K562 (cell line): ENCODE data around the gene PLTP. TPM values are rescaled to one million over a fixed set of nuclear protein-coding genes. Genes with fewer than 3 reads are reported as not detected.

Experiments
- ADNP ChIP-seq: fragments of 200-800 bp; sonication (Bioruptor generic); IDR thresholded peaks from 2 replicates; pipeline ENCODE4 v1.6.1; 2016; ENCODE audit warnings: missing genetic modification characterization, missing compliant biosample characterization
- BACH1 ChIP-seq: fragments of 200-800 bp; sonication (Bioruptor generic); IDR thresholded peaks from 2 replicates; pipeline ENCODE4 v1.6.1; 2016; ENCODE audit warnings: missing genetic modification characterization, missing compliant biosample characterization
- DNMT1 ChIP-seq: fragments of 450-650 bp; IDR thresholded peaks from 2 replicates; pipeline ENCODE4 v1.6.1; 2016; ENCODE audit warnings: antibody characterized with exemption, mild to moderate bottlenecking
- ELF1 ChIP-seq: fragments of 200-800 bp; sonication (Bioruptor generic); IDR thresholded peaks from 2 replicates; pipeline ENCODE4 v1.6.1; 2016; ENCODE audit warnings: missing genetic modification characterization, missing compliant biosample characterization
- HDAC1 ChIP-seq, 2 experiments: fragments of 450-650 bp; IDR thresholded peaks; 2 replicates each; pipeline ENCODE4 v1.6.1; 2016 to 2017; ENCODE audit warnings: inconsistent platforms in 1 of 2, mild to moderate bottlenecking in 1 of 2, moderate library complexity in 1 of 2
- MYBL2 ChIP-seq, 2 experiments: fragments of 450-650 bp in 1 of 2; sonication (generic) in 1 of 2; formaldehyde crosslinking in 1 of 2; IDR thresholded peaks; 2 replicates each; pipeline versions ENCODE4 v1.6.1 to v1.8.1; 2017 to 2022; ENCODE audit warnings: borderline replicate concordance in 1 of 2, inconsistent platforms in 1 of 2, low read depth in 1 of 2, mild to moderate bottlenecking in 1 of 2, missing genetic modification reagents in 1 of 2, moderate library complexity in 1 of 2
- NRF1 ChIP-seq, 2 experiments: fragments of 450-650 bp; IDR thresholded peaks in 1 of 2; conservative IDR thresholded peaks in 1 of 2; 2 replicates each; pipeline ENCODE4 v1.6.1; 2014; ENCODE audit warnings: mild to moderate bottlenecking in 2 of 2
- OTX1 ChIP-seq: fragments of 450-650 bp; formaldehyde crosslinking; IDR thresholded peaks from 2 replicates; pipeline ENCODE4 v1.4.0; 2022; ENCODE audit warnings: mild to moderate bottlenecking
- POU5F1 ChIP-seq: fragments of 150-350 bp; IDR thresholded peaks from 2 replicates; pipeline ENCODE4 v1.6.1; 2014; ENCODE audit warnings: borderline replicate concordance, low read length, low read depth, mild to moderate bottlenecking; ENCODE audit not compliant: partially characterized antibody
- PTTG1 ChIP-seq: fragments of 450-650 bp; IDR thresholded peaks from 2 replicates; pipeline ENCODE4 v1.6.1; 2016; ENCODE audit warnings: low read depth, mild to moderate bottlenecking, missing genetic modification characterization, missing compliant biosample characterization
- SLC30A9 ChIP-seq: fragments of 250-450 bp; sonication (Bioruptor Pico); IDR thresholded peaks from 2 replicates; pipeline ENCODE4 v1.8.0; 2022; ENCODE audit warnings: mild to moderate bottlenecking, moderate library complexity
- SMAD1 ChIP-seq: fragments of 150-350 bp; IDR thresholded peaks from 2 replicates; pipeline ENCODE4 v1.6.1; 2014; ENCODE audit warnings: low read length, low read depth; ENCODE audit not compliant: partially characterized antibody
- TCF7L2 ChIP-seq: fragments of 150-350 bp; IDR thresholded peaks from 2 replicates; pipeline ENCODE4 v1.6.1; 2016; ENCODE audit warnings: low read depth, mild to moderate bottlenecking, low read length, moderate library complexity
- UBTF ChIP-seq, 2 experiments: IDR thresholded peaks; 2 replicates each; pipeline ENCODE4 v1.6.1; 2012; ENCODE audit warnings: improper control_type of control experiment in 2 of 2, low read depth in 2 of 2, low read length in 2 of 2, borderline replicate concordance in 1 of 2
- ZNF175 ChIP-seq: fragments of 200-800 bp; sonication (Bioruptor generic); IDR thresholded peaks from 2 replicates; pipeline ENCODE4 v1.6.1; 2016; ENCODE audit warnings: low read depth, mild to moderate bottlenecking, missing genetic modification characterization, missing compliant biosample characterization
- ZNF184 ChIP-seq: sonication (generic); formaldehyde crosslinking; IDR thresholded peaks from 2 replicates; pipeline ENCODE4 v1.5.0; 2020; ENCODE audit warnings: missing genetic modification reagents
- polyA plus RNA-seq, 8 experiments: library from polyadenylated mRNA; depleted of rRNA in 4 of 8; stranded (reverse) in 5 of 8; unstranded in 3 of 8; fragments of >200 nt; fragmentation: Nextera tagmentation in 2 of 8; fragmentation: Illumina TruSeq in 1 of 8; extraction: Ambion mirVana in 2 of 8; extraction: Trizol in 1 of 8; gene quantifications; 2 replicates each; pipeline versions ENCODE4 v1.2.1 to v1.2.3, GENCODE V29; 2011 to 2014; ENCODE audit warnings: inconsistent platforms in 1 of 8, missing spikeins in 1 of 8
- total RNA-seq, 7 experiments: library from RNA; depleted of rRNA in 6 of 7; stranded (reverse); fragments of >200 nt in 6 of 7; fragmentation: Illumina TruSeq in 2 of 7; extraction: Trizol in 2 of 7; gene quantifications; 2 replicates each; pipeline versions ENCODE4 v1.2.1 to v1.2.3, GENCODE V29; 2011 to 2021; ENCODE audit warnings: low replicate concordance in 1 of 7
- TF ChIP-seq, protein P1 (sequence below), 2 experiments: fragments of 200-800 bp in 1 of 2; sonication (Bioruptor generic) in 1 of 2; sonication (generic) in 1 of 2; formaldehyde crosslinking in 1 of 2; IDR thresholded peaks in 1 of 2; conservative IDR thresholded peaks in 1 of 2; 2 replicates each; pipeline versions ENCODE4 v1.5.0 to v1.6.1; 2016 to 2020; ENCODE audit warnings: missing compliant biosample characterization in 1 of 2, missing genetic modification characterization in 1 of 2, missing genetic modification reagents in 1 of 2
- TF ChIP-seq, protein P2 (sequence below): sonication (generic); formaldehyde crosslinking; IDR thresholded peaks from 2 replicates; pipeline ENCODE4 v1.8.1; 2023; ENCODE audit warnings: mild to moderate bottlenecking, missing genetic modification reagents
- TF ChIP-seq, protein P3 (sequence below): fragments of 450-650 bp; IDR thresholded peaks from 2 replicates; pipeline ENCODE4 v1.7.0; 2016; ENCODE audit warnings: borderline replicate concordance

PLTP gene
- total and polyA plus RNA-seq, 9 of the 15 experiments (the other 6 are each of a cell fraction or from before 2014, with no cell fraction given), result 2.8 to 29.3 (median 17.6) TPM

DNA sequence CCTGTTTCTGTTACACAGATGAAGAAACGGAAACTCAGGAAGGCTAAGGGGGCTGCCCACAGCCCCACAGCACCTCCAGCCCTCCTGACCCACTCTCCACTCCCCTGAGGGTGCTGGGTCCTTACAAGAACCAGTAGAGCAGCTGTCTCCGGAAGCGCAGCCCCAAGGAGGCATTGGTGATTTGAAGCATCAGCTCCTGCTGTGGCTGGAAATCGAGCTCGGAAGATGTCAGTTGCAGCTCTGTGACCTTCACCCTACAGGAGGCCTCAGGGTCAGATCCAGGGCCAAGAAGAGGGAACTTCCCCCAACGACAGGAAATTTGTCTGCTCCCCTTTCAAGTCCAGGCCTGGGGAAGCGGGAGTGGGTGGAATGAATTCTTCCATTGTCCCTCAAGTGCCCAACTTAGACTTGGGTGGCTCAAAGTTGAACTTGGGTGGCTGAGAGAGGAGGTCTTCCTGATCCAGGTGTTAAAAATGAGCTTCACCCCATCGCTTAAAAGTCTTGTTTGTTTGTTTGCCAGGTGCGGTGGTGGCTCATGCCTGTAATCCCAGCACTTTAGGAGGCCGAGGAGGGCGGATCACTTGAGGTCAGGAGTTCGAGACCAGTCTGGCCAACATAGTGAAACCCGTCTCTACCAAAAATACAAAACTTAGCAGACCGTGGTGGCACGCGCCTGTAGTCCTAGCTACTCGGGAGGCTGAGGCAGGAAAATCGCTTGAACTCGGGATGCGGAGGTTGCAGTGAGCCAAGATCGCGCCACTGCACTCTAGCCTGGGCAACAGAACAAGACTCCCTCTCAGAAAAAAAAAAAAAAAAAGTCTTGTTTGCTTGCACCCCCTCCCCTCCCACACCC lies 1.9 kb downstream of the PLTP start (continued):
- TF ChIP-seq, protein P1, sequence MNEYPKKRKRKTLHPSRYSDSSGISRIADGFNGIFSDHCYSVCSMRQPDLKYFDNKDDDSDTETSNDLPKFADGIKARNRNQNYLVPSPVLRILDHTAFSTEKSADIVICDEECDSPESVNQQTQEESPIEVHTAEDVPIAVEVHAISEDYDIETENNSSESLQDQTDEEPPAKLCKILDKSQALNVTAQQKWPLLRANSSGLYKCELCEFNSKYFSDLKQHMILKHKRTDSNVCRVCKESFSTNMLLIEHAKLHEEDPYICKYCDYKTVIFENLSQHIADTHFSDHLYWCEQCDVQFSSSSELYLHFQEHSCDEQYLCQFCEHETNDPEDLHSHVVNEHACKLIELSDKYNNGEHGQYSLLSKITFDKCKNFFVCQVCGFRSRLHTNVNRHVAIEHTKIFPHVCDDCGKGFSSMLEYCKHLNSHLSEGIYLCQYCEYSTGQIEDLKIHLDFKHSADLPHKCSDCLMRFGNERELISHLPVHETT (CRISPR knock-in tag; conservative IDR thresholded peaks at IDR 0.05 in 1 of 2, IDR thresholded peaks at IDR 0.05 in 1 of 2), result peak in 1 of 2 experiments; percentile 51; a peak in 1 of 4 replicates
- peak; percentile 87 for TF ChIP-seq ZNF175 (CRISPR knock-in tag)
- 0 out of 2 replicates have a peak, but pooled peaks have one; percentile 43 for TF ChIP-seq PTTG1 (tag)
- TF ChIP-seq TCF7L2, result no peak
- no peak for TF ChIP-seq ZNF184 (CRISPR knock-in tag)
- TF ChIP-seq ADNP (tag), result 0 out of 2 replicates have a peak, but pooled peaks have one; percentile 29
- no peak for TF ChIP-seq ELF1 (tag)
- TF ChIP-seq POU5F1, result no peak
- no peak for TF ChIP-seq UBTF (IDR thresholded peaks at IDR 0.05; ENCODE audit: borderline replicate concordance in 1 of 2, low read depth in 2 of 2, low read length in 2 of 2)
- 0 out of 4 replicates have a peak, but pooled peaks of 1 of the 2 experiments have one; percentile 10 for TF ChIP-seq NRF1 (conservative IDR thresholded peaks at IDR 0.05 in 1 of 2, IDR thresholded peaks at IDR 0.05 in 1 of 2)
- TF ChIP-seq OTX1, result no peak
- TF ChIP-seq, protein P2, sequence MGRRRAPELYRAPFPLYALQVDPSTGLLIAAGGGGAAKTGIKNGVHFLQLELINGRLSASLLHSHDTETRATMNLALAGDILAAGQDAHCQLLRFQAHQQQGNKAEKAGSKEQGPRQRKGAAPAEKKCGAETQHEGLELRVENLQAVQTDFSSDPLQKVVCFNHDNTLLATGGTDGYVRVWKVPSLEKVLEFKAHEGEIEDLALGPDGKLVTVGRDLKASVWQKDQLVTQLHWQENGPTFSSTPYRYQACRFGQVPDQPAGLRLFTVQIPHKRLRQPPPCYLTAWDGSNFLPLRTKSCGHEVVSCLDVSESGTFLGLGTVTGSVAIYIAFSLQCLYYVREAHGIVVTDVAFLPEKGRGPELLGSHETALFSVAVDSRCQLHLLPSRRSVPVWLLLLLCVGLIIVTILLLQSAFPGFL (CRISPR knock-in tag), result no peak
- no peak for TF ChIP-seq SMAD1
- 0 out of 4 replicates have a peak, but pooled peaks of 1 of the 2 experiments have one; percentile 3 for TF ChIP-seq HDAC1 (IDR thresholded peaks at IDR 0.05)
- TF ChIP-seq SLC30A9 (CRISPR knock-in tag), result no peak
- TF ChIP-seq, protein P3, sequence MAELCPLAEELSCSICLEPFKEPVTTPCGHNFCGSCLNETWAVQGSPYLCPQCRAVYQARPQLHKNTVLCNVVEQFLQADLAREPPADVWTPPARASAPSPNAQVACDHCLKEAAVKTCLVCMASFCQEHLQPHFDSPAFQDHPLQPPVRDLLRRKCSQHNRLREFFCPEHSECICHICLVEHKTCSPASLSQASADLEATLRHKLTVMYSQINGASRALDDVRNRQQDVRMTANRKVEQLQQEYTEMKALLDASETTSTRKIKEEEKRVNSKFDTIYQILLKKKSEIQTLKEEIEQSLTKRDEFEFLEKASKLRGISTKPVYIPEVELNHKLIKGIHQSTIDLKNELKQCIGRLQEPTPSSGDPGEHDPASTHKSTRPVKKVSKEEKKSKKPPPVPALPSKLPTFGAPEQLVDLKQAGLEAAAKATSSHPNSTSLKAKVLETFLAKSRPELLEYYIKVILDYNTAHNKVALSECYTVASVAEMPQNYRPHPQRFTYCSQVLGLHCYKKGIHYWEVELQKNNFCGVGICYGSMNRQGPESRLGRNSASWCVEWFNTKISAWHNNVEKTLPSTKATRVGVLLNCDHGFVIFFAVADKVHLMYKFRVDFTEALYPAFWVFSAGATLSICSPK, result 0 out of 2 replicates have a peak, but pooled peaks have one; percentile 49
- no peak for TF ChIP-seq MYBL2 (IDR thresholded peaks at IDR 0.05; ENCODE audit: low read depth)
- no peak for TF ChIP-seq MYBL2 (CRISPR knock-in tag; IDR thresholded peaks at IDR 0.05; ENCODE audit: borderline replicate concordance)
- TF ChIP-seq DNMT1, result no peak
- TF ChIP-seq BACH1 (tag), result no peak
